Loucy (cell line): Measurements from ENCODE around the gene ADARB2.

Experiments
- H2AFZ ChIP-seq: fragments of 200-600 bp; sonication (generic); 2 replicates; pipeline ENCODE4 v1.6.0; 2016; ENCODE audit warnings: antibody characterized with exemption, mild to moderate bottlenecking, low read length, moderate library complexity
- H3F3A ChIP-seq: fragments of 200-600 bp; 2 replicates; pipeline ENCODE4 v1.6.0; 2016; ENCODE audit warnings: antibody characterized with exemption, low read depth, mild to moderate bottlenecking
- H3K27me3 ChIP-seq: fragments of 200-600 bp; sonication (generic); 2 replicates; pipeline ENCODE4 v1.6.1; 2014; ENCODE audit warnings: low read length, mild to moderate bottlenecking; ENCODE audit not compliant: insufficient read depth, poor library complexity, severe bottlenecking
- H3K36me3 ChIP-seq: fragments of 200-600 bp; sonication (generic); 2 replicates; pipeline ENCODE4 v1.6.1; 2016; ENCODE audit warnings: low read length; ENCODE audit not compliant: insufficient read depth
- H3K4me1 ChIP-seq: fragments of 200-600 bp; sonication (generic); 2 replicates; pipeline ENCODE4 v1.5.1; 2014; ENCODE audit warnings: low read length, mild to moderate bottlenecking; ENCODE audit not compliant: insufficient read depth, poor library complexity, severe bottlenecking
- H3K4me2 ChIP-seq: fragments of 200-600 bp; sonication (generic); 2 replicates; pipeline ENCODE4 v1.6.0; 2014; ENCODE audit warnings: antibody characterized with exemption, low read length, low read depth, mild to moderate bottlenecking; ENCODE audit not compliant: poor library complexity, severe bottlenecking
- H3K4me3 ChIP-seq: fragments of 200-600 bp; sonication (generic); 2 replicates; pipeline ENCODE4 v1.5.1; 2014; ENCODE audit warnings: low read length, mild to moderate bottlenecking, mixed read lengths; ENCODE audit not compliant: poor library complexity, severe bottlenecking
- H3K79me2 ChIP-seq: fragments of 200-600 bp; sonication (generic); 2 replicates; pipeline ENCODE4 v1.6.1; 2014; ENCODE audit warnings: low read length; ENCODE audit not compliant: insufficient read depth
- H3K9ac ChIP-seq: fragments of 200-600 bp; sonication (generic); 2 replicates; pipeline ENCODE4 v1.6.0; 2014; ENCODE audit warnings: mild to moderate bottlenecking, low read depth, low read length, moderate library complexity; ENCODE audit not compliant: poor library complexity, severe bottlenecking
- H3K9me2 ChIP-seq: fragments of 200-600 bp; sonication (generic); replicated peaks from 2 replicates; pipeline ENCODE4 v1.6.1; 2016; ENCODE audit warnings: low read depth, low read length, mixed read lengths
- H3K9me3 ChIP-seq: fragments of 200-600 bp; sonication (generic); 2 replicates; pipeline ENCODE4 v1.6.1; 2014; ENCODE audit warnings: mild to moderate bottlenecking, antibody characterized with exemption, low read length, low read depth; ENCODE audit not compliant: insufficient read depth
- H4K20me1 ChIP-seq: fragments of 200-600 bp; sonication (generic); 2 replicates; pipeline ENCODE4 v1.6.0; 2014; ENCODE audit warnings: antibody characterized with exemption, low read length, mild to moderate bottlenecking; ENCODE audit not compliant: insufficient read depth, poor library complexity, severe bottlenecking
- EZH2phosphoT487 ChIP-seq: fragments of 200-600 bp; IDR thresholded peaks from 2 replicates; pipeline ENCODE4 v1.6.1; 2018; ENCODE audit warnings: antibody characterized with exemption, mild to moderate bottlenecking, moderate library complexity, borderline replicate concordance
- TF ChIP-seq, protein P1 (sequence below): fragments of 200-600 bp; sonication (generic); conservative IDR thresholded peaks from 2 replicates; pipeline ENCODE4 v1.5.1; 2014; ENCODE audit warnings: mild to moderate bottlenecking, antibody characterized with exemption, low read length

ADARB2 gene

DNA sequence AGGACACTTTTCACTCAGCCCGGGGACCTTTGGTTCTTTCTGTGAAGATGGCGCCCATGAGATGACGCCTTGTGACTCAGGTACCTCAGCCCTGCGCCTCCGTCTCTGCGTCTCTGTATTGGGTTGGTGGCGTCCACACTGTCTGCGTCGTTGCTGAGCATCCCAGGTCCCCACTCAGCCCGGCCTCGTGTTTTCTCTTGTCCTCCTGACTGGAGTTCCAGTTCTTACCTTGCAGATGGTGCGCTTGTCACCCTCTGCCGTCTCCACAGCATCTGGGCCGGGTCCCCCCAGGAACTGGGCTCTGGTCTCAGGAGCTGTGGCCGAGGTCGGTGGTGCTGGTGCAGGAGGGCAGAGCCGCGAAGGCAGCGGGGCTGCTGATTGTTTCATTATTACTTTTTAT is 530.7 kb downstream of the ADARB2 start:
- H3K9me3 ChIP-seq, result no peaks in the 10 kb centered on the region
- H3K36me3 ChIP-seq, result no peaks in the 10 kb centered on the region
- H3K4me3 ChIP-seq, result no peak overlapping the region
- H4K20me1 ChIP-seq, result no peaks in the 10 kb centered on the region
- no peaks in the 10 kb centered on the region for H3F3A ChIP-seq
- H3K27me3 ChIP-seq, result no peaks in the 10 kb centered on the region
- H3K79me2 ChIP-seq, result no peaks in the 10 kb centered on the region
- no peaks in the 10 kb centered on the region for H3K4me1 ChIP-seq
- no peaks in the 10 kb centered on the region for H3K9me2 ChIP-seq
- H3K4me2 ChIP-seq, result no peak overlapping the region
- no peak overlapping the region for H3K9ac ChIP-seq
- H2AFZ ChIP-seq, result no peak overlapping the region
- TF ChIP-seq, protein P1, sequence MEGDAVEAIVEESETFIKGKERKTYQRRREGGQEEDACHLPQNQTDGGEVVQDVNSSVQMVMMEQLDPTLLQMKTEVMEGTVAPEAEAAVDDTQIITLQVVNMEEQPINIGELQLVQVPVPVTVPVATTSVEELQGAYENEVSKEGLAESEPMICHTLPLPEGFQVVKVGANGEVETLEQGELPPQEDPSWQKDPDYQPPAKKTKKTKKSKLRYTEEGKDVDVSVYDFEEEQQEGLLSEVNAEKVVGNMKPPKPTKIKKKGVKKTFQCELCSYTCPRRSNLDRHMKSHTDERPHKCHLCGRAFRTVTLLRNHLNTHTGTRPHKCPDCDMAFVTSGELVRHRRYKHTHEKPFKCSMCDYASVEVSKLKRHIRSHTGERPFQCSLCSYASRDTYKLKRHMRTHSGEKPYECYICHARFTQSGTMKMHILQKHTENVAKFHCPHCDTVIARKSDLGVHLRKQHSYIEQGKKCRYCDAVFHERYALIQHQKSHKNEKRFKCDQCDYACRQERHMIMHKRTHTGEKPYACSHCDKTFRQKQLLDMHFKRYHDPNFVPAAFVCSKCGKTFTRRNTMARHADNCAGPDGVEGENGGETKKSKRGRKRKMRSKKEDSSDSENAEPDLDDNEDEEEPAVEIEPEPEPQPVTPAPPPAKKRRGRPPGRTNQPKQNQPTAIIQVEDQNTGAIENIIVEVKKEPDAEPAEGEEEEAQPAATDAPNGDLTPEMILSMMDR, result no peak
- no peak for TF ChIP-seq EZH2phosphoT487

DNA sequence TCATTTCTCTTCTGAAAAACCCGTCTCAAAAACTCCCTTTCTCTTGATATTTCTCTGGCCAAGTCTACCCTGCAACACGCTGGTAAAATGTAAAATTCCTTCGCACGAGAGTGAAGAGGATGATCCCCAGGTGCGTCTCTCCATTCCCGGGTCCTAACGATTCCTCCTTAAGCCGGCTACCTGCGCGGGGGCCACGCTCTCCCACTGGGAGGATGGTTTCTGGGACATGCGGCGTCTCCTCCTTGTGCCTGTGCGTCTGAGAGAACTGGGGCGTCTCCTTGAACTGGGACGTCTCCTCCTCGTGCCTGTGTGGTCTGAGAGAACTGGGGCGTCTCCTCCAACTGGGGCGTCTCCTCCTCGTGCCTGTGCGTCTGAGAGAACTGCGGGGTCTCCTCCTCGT is 531.2 kb downstream of the ADARB2 start:
- TF ChIP-seq EZH2phosphoT487, result no peak
- TF ChIP-seq, protein P1, result no peak
- Histone ChIP-seq H3K4me2 (no peak overlapping the region), H3K27me3 (no peaks in the 10 kb centered on the region), H3K9me2 (no peaks in the 10 kb centered on the region), H4K20me1 (no peaks in the 10 kb centered on the region), H2AFZ (no peak overlapping the region), H3K9me3 (no peaks in the 10 kb centered on the region), H3K9ac (no peak overlapping the region), H3K36me3 (no peaks in the 10 kb centered on the region), H3K79me2 (no peaks in the 10 kb centered on the region), H3K4me1 (no peaks in the 10 kb centered on the region), H3K4me3 (no peak overlapping the region), H3F3A (no peaks in the 10 kb centered on the region)

DNA sequence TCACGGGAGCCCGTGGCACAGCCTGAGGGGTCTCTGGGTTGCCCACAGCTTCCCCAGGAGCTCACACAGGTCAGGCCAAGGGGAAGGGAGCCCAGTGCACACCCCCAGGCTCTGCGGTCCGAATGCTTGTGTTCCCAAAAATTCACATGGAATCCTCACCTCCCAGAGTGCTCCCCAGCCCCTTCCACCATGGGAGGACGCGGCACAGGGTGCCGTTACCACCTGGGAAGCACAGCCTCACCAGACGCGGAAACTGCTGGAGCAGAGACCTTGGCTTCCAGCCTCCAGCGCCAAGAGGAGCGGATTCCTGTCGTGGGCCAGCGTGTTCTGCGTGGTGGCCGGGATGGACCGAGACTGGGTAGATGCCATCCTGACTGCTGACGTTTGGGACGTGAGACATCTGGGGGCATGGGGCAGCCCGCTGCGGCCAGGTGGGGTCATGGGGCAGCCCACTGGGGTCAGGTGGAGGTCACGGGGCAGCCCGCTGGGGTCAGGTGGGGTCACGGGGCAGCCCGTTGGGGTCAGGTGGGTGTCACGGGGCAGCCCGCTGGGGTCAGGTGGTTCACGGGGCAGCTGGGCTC is 531.8 kb downstream of the ADARB2 start:
- H3K27me3 ChIP-seq, result no peaks in the 10 kb centered on the region
- no peak overlapping the region for H3K4me3 ChIP-seq

More for the DNA sequence above, 531.8 kb downstream of the ADARB2 start:
- Histone ChIP-seq H3K79me2 (no peaks in the 10 kb centered on the region), H3K4me1 (no peaks in the 10 kb centered on the region), H3K36me3 (no peaks in the 10 kb centered on the region), H3F3A (no peaks in the 10 kb centered on the region), H2AFZ (no peak overlapping the region), H4K20me1 (no peaks in the 10 kb centered on the region), H3K9me3 (no peaks in the 10 kb centered on the region), H3K9me2 (no peaks in the 10 kb centered on the region), H3K4me2 (no peak overlapping the region), H3K9ac (no peak overlapping the region)
- TF ChIP-seq, protein P1, result no peak
- TF ChIP-seq EZH2phosphoT487, result no peak
